Vagina (tissue), 2 donors: ENCODE measurements around the gene ARVCF. TPM values are rescaled to one million over a fixed set of nuclear protein-coding genes. Genes with fewer than 3 reads are reported as not detected.

Experiments used
- DNase-seq, 2 donors: peaks; one replicate each; pipeline ENCODE4 v3.0.0-alpha.2; 2017; ENCODE audit errors: extremely low spot score in 2 of 2
- H3K27ac ChIP-seq: fragments of 200-600 bp; sonication (generic); one replicate; pipeline ENCODE4 v1.5.1; 2019
- H3K27me3 ChIP-seq: fragments of 200-600 bp; sonication (generic); one replicate; pipeline ENCODE4 v1.5.1; 2019
- H3K36me3 ChIP-seq, 2 donors: fragments of 200-600 bp; sonication (generic); one replicate each; pipeline ENCODE4 v1.5.1; 2017 to 2019
- H3K4me1 ChIP-seq: fragments of 200-600 bp; sonication (generic); one replicate; pipeline ENCODE4 v1.5.1; 2019
- H3K4me3 ChIP-seq, 2 donors: fragments of 200-600 bp; sonication (generic); 1 replicate in 1 of 2; 2 replicates in 1 of 2; pipeline ENCODE4 v1.5.1; 2016 to 2019
- H3K9me3 ChIP-seq: fragments of 200-600 bp; sonication (generic); one replicate; pipeline ENCODE4 v1.5.1; 2019
- POLR2A ChIP-seq, 2 donors: fragments of 450-650 bp; IDR thresholded peaks; one replicate each; pipeline ENCODE4 v1.6.1; 2017; ENCODE audit warnings: antibody characterized with exemption in 2 of 2, mild to moderate bottlenecking in 2 of 2, moderate library complexity in 2 of 2
- POLR2AphosphoS5 ChIP-seq, 2 donors: sonication (generic); formaldehyde crosslinking; IDR thresholded peaks; one replicate each; pipeline ENCODE4 v1.9.0; 2017; ENCODE audit warnings: antibody characterized with exemption in 2 of 2, mild to moderate bottlenecking in 2 of 2, low read depth in 1 of 2; ENCODE audit not compliant: insufficient read depth in 1 of 2
- intact Hi-C: fragments of 100-400 bp; cut with DNase I; formaldehyde crosslinking; loops from one replicate; pipeline ENCODE4 v1.15.1; 2023
- total RNA-seq: library from RNA; depleted of rRNA; stranded (reverse); fragments of >200 nt; gene quantifications from one replicate; pipeline ENCODE4 v1.2.3, GENCODE V29; 2016
- TF ChIP-seq, protein P1 (sequence below), 3 experiments: fragments of 450-650 bp in 2 of 3; fragments of 200-600 bp in 1 of 3; sonication (generic) in 1 of 3; IDR thresholded peaks; one replicate each; pipeline ENCODE4 v1.5.1; 2017 to 2019; ENCODE audit warnings: antibody characterized with exemption in 3 of 3, mild to moderate bottlenecking in 2 of 3, moderate library complexity in 2 of 3

The ARVCF gene
- total RNA-seq, 1 donor from 2014 or later: 10.8 TPM

DNA sequence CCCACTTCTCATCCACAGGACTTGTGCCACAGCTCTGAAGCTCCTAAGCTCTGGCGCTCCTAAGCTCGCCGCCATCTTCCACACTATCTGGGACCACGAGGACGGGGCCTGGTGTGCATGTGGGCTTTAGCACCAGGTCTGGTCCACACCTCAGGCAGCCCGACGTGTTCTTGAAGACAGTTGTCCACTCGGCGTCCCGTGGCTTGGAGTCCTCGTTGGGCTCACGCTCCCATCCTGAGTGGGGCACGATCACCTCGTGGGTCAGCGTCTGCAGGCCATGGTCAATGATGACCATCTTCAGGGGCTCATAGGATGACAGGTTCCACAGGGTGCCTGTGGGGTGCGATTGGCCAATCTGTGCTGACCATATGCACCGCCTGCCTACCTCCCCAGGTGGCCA, 37.9 kb downstream of the ARVCF start:
- Histone ChIP-seq H3K27ac (no peak overlapping the region), H3K4me1 (peaks cover 10% of the 10 kb centered on the region), H3K9me3 (no peaks in the 10 kb centered on the region), H3K4me3 (no peak overlapping the region), H3K27me3 (no peaks in the 10 kb centered on the region), H3K36me3 (peaks cover 0 to 17% of the 10 kb centered on the region in 2 donors)
- DNase-seq: no peak
- intact Hi-C loops: no loop called here
- TF ChIP-seq POLR2AphosphoS5 (IDR thresholded peaks at IDR 0.05; ENCODE audit: insufficient read depth in 1 of 2, low read depth in 1 of 2): no peak
- TF ChIP-seq, protein P1, sequence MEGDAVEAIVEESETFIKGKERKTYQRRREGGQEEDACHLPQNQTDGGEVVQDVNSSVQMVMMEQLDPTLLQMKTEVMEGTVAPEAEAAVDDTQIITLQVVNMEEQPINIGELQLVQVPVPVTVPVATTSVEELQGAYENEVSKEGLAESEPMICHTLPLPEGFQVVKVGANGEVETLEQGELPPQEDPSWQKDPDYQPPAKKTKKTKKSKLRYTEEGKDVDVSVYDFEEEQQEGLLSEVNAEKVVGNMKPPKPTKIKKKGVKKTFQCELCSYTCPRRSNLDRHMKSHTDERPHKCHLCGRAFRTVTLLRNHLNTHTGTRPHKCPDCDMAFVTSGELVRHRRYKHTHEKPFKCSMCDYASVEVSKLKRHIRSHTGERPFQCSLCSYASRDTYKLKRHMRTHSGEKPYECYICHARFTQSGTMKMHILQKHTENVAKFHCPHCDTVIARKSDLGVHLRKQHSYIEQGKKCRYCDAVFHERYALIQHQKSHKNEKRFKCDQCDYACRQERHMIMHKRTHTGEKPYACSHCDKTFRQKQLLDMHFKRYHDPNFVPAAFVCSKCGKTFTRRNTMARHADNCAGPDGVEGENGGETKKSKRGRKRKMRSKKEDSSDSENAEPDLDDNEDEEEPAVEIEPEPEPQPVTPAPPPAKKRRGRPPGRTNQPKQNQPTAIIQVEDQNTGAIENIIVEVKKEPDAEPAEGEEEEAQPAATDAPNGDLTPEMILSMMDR (IDR thresholded peaks at IDR 0.05): no peak
- TF ChIP-seq POLR2A (IDR thresholded peaks at IDR 0.05): no peak

DNA sequence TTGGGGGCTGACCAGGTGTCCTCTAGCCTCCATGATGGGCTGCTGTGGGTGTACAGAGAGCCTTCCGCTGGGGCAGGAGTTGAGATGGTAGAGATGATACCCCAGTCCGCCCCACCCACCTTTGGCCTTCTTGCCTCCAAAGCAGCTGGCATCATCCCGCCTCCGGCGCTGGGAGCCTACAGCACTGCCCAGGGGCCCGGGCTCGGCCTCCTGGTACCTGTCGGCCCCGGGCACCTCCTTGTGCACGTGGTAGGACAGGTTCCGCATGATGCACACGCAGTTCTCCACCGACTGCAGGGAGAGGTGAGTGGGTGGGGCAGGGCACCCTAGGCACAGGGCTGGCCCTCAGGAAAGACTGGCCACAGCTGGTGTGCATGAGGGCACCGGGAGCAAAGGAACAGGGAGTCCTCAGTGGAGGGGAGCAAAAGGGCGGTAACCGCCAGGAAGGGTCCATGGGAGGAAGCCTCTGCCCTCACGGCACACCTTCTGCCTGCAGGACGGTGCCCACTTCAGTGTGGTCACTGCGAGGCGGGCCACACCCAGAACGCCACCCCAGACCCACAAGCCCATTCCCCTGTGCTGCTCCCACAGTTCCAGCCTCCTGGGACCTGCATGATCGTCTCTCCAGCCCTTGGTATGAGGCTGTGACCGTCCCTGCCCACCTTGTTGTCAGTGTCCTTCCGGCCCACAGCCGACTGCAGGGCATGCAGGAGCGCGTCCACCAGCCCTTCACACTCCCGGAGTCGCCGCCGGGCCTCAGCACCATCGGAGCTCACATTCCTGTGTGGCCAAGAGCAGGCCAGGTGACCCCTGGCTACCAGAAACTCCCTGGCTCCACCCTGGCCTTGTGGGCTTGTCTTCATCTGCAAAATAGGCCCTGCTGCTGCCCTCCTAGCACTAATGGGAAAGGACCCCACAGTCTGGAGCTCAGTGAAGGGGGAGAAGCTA, 39.1 kb downstream of the ARVCF start:
- peaks cover 0 to 17% of the 10 kb centered on the region in 2 donors for H3K36me3 ChIP-seq
- H3K27ac ChIP-seq: no peak overlapping the region
- intact Hi-C loops: no loop called here
- no peak overlapping the region for H3K4me3 ChIP-seq
- peaks cover 8% of the 10 kb centered on the region for H3K4me1 ChIP-seq
- no peak for DNase-seq
- no peak for TF ChIP-seq POLR2AphosphoS5 (IDR thresholded peaks at IDR 0.05; ENCODE audit: insufficient read depth in 1 of 2, low read depth in 1 of 2)
- no peak for TF ChIP-seq POLR2A (IDR thresholded peaks at IDR 0.05)
- TF ChIP-seq, protein P1 (IDR thresholded peaks at IDR 0.05): no peak
- no peaks in the 10 kb centered on the region for H3K9me3 ChIP-seq
- no peaks in the 10 kb centered on the region for H3K27me3 ChIP-seq

DNA sequence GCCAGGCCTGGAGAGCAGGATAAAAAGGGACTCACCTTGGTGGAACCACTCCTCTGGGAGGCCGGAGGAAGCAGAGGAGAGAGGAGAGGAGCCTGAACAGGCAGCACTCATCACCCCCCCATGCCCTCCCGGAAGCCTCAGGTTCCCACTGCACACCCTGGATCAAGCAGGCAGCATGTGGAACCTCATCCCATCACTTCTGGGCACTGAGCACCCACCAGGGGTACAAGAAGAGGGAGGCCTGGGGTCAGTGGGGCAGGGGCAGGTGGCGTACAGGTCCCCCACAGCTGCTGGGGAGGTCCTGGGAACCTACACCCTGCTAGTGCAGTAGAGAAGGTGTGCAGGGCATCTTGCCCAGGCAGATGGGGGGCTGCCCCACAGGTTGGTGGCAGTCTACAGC, 40.0 kb downstream of the ARVCF start:
- Histone ChIP-seq H3K36me3 (peaks cover 0 to 17% of the 10 kb centered on the region in 2 donors), H3K27ac (no peak overlapping the region)
- intact Hi-C loops: no loop called here

DNA sequence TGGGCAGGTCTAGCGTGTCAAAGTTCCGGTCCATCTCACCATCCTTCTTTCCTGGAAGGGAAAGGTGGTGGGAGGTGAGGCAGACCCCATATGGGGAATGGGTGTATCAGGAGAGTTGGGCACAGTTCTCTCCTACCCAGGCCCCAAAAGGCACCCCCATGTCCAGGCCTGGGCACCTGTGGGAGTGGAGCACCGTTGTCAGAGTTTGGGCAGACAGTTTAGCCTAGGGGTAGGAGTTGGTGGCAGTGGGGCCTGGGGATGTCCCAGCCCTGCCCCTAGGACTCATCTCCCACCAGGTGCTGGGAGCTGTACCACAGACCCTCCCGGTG, 41.0 kb downstream of the ARVCF start:
- intact Hi-C loops: no loop called here
- Histone ChIP-seq H3K36me3 (peaks cover 0 to 12% of the 10 kb centered on the region in 2 donors), H3K27ac (no peak overlapping the region), H3K4me1 (peaks cover 13% of the 10 kb centered on the region), H3K27me3 (no peaks in the 10 kb centered on the region), H3K4me3 (no peak overlapping the region), H3K9me3 (no peaks in the 10 kb centered on the region)
- TF ChIP-seq, protein P1 (IDR thresholded peaks at IDR 0.05): no peak
- no peak for TF ChIP-seq POLR2A (IDR thresholded peaks at IDR 0.05)
- no peak for TF ChIP-seq POLR2AphosphoS5 (IDR thresholded peaks at IDR 0.05; ENCODE audit: insufficient read depth in 1 of 2, low read depth in 1 of 2)
- no peak for DNase-seq

More for the DNA sequence above, 40.0 kb downstream of the ARVCF start:
- Histone ChIP-seq H3K4me1 (peaks cover 8% of the 10 kb centered on the region), H3K27me3 (no peaks in the 10 kb centered on the region), H3K9me3 (no peaks in the 10 kb centered on the region), H3K4me3 (no peak overlapping the region)
- TF ChIP-seq POLR2A (IDR thresholded peaks at IDR 0.05) (no peak), POLR2AphosphoS5 (IDR thresholded peaks at IDR 0.05; ENCODE audit: insufficient read depth in 1 of 2, low read depth in 1 of 2) (no peak)
- TF ChIP-seq, protein P1 (IDR thresholded peaks at IDR 0.05): no peak
- DNase-seq: no peak
